ENCODE measurements around the gene PRMT5.
A peak's percentile ranks its signal among the peaks of the same experiment; 100 is the strongest.

Gene PRMT5

GRCh38 chr14:22872833-22873520, 56.2 kb downstream of the PRMT5 start:
- no peak for DNase-seq

DNA sequence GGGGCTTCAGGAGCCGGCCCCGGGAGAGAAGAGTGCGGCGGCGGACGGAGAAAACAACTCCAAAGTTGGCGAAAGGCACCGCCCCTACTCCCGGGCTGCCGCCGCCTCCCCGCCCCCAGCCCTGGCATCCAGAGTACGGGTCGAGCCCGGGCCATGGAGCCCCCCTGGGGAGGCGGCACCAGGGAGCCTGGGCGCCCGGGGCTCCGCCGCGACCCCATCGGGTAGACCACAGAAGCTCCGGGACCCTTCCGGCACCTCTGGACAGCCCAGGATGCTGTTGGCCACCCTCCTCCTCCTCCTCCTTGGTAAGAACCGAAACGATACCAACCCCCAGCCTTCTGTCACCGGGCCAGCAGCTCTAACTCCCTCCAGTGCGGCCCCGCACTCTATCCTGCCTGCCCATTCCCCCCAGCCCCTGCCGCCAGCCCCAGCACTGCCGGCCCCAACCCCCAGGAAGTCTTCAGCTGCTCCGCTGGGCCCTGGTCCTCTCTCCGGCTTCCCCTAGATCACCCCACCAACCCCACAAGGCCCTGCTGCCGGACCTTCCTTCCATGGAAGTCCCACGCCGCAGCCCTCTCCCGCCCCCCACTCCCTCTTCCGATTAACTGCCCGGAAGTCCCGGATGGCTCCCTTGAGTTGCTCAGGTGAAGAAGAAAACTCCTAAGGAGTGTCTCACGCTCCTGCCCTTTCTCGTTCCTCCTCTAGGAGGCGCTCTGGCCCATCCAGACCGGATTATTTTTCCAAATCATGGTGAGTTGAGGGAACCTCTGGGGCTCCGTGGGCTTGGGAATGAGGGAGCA, 56.9 kb downstream of the PRMT5 start:
- DNase-seq: peak; percentile 47 to 82 (median 63)

- peak; percentile 65 to 84 (median 74) for DNase-seq
Observed at GRCh38 chr14:22871224-22872032, 57.7 kb downstream of the PRMT5 start, which contains the start of gene LRP10. LRP10 (plus strand) TSS chr14:22871740; CDS start chr14:22872304, 564 bp downstream.

DNA sequence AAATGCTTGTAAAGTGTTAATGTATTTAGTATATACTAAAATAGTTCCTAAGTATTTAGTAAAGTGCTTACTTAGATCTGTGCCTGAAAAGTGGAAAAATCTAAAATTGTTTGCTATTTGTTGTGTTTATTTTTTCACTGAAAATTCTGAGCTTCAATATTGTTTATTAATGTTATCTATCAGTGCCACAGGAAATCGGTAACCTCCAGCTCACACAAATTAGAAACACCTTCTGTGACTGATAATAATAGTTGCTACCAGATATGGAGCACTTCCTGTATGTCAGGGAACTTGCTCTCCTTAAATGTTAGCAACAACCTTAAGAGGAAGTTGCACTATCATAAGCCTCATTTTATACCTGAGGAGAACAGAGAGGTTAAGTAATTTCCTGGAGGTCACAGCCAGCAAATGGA, 58.4 kb downstream of the PRMT5 start:
- DNase-seq: no peak

Measured in stimulated activated naive CD4-positive, alpha-beta T cell (primary cell).